ENCODE results near the gene SCN9A.

The SCN9A gene

DNA sequence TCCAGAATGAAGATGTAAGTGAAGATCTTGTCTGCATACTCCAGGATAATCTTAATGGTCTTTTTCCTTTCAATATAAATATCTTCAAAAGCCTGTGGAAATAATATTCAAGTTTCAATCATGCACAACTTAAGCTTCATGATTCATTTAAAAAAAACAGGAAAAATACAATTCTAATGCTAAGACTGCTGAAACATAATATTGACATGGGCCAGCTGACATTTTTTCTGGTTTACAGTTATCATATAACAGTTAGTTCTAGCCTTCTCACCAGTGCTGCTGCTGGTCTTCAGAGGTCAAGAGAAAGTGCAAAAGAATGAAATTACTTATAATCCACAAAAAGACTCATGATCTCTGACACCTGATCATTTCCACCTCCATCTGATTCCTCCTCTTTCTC, 137.6 kb downstream of the SCN9A start:
- no peak overlapping the region for H3K4me3 ChIP-seq (ENCODE audit: low read depth, low read length)
- TF ChIP-seq, protein P1, sequence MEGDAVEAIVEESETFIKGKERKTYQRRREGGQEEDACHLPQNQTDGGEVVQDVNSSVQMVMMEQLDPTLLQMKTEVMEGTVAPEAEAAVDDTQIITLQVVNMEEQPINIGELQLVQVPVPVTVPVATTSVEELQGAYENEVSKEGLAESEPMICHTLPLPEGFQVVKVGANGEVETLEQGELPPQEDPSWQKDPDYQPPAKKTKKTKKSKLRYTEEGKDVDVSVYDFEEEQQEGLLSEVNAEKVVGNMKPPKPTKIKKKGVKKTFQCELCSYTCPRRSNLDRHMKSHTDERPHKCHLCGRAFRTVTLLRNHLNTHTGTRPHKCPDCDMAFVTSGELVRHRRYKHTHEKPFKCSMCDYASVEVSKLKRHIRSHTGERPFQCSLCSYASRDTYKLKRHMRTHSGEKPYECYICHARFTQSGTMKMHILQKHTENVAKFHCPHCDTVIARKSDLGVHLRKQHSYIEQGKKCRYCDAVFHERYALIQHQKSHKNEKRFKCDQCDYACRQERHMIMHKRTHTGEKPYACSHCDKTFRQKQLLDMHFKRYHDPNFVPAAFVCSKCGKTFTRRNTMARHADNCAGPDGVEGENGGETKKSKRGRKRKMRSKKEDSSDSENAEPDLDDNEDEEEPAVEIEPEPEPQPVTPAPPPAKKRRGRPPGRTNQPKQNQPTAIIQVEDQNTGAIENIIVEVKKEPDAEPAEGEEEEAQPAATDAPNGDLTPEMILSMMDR (IDR thresholded peaks at IDR 0.05; ENCODE audit: borderline replicate concordance, insufficient read depth, low read depth, low read length) = no peak

DNA sequence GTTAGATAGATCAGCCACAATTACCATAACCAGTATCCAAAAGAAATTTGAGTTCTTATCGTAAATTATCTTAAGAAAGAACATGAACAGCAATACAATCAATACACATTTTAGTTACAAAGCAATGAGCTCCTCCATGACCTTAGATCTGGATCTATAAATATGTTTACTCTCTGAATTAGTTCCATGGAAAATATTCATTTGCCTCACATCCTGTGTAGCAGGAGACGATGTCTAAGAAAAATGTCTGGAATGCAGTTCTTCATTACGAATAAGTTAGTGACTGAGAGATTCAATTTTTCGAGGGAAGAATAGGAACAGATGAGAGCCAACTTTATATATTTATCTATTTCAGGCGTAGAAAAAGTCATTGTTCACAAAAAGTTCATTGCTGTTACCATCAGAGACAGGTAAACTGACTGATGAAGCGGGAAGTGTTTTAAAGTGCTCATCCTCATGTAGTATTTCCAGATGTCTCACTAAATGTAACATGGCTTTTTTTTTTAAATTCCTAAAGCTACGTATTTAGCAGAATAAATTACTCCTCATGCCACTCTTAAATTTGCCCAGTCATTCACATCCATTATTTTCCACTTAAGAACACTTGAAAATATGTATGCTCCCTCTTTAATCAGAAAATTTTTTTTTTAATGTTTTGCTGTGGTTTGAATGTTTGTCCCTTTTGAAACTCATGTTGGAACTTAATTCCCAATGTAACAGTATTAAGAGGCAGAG, 141.5 kb downstream of the SCN9A start:
- no peak overlapping the region for H3K4me3 ChIP-seq (ENCODE audit: low read depth, low read length)
- TF ChIP-seq, protein P1 (IDR thresholded peaks at IDR 0.05; ENCODE audit: borderline replicate concordance, insufficient read depth, low read depth, low read length) = no peak

DNA sequence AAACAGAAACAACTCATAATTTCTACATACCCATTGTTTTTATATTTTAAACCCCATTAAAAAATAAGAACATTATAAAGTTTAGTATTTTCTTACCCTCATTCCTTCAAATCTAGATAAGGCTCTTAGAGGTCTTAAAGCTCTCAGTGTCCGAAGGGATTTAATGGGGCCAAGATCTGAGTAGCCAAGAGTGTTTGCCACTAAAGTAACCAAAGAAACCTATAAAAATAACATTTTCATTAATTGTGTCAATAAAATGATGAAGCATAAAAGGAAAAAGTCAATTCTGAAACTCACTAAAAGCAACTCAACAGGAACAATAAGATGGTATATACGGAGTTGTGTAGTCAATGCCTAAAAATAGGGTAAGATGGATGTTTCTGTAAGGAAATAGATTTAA, 142.5 kb downstream of the SCN9A start:
- TF ChIP-seq, protein P1 (IDR thresholded peaks at IDR 0.05; ENCODE audit: borderline replicate concordance, insufficient read depth, low read depth, low read length) = no peak
- H3K4me3 ChIP-seq (ENCODE audit: low read depth, low read length) = no peak overlapping the region

DNA sequence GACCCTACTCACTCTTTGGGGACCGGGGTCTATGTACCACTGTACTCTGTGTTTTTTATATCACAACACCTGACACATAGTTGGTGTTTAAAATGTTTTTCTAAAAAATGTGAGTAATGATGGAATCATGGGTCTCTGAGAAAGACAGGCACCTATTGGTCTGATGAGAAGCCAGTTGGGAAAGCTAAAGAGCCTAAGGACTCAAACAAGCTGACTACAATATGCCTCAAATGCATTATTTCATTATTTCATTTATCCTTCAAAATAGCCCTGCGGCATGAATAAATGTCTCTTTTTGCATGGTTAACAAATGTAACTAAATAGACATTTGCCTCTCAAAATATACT, 145.0 kb downstream of the SCN9A start:
- TF ChIP-seq, protein P1 (IDR thresholded peaks at IDR 0.05; ENCODE audit: borderline replicate concordance, insufficient read depth, low read depth, low read length) = no peak
- no peak overlapping the region for H3K4me3 ChIP-seq (ENCODE audit: low read depth, low read length)

DNA sequence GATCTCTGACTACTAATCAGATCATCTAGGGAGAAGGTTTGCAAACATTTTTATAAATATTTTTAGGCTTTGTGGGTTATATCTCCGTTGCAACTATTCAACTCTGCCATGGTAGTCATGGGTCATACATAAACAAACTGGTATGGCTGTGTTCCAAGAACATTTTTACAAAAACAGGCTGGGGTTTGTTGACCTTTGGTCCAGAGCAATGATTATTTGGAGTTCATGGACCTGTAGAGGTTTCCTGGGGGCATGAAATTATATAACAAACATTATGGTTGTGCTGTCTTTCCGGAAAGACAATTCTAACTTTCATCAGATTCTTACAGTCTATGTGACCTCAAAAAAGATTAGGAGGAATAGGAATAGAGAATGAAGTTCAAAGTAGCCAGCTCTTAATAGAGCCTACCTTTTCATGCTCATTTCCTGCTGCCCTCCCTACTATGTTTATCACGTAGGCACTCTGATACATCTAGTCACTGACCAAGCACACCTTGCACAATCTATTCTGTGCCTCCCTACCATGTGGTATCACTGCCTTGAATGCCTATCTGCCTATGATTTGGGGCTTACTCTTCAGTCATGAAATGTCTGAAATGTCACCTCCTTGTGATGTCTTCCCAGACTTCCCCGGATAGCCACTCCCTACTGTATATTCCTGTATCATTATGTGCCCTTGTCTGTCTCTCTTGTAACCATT, 145.6 kb downstream of the SCN9A start:
- H3K4me3 ChIP-seq (ENCODE audit: low read depth, low read length) = no peak overlapping the region
- TF ChIP-seq, protein P1 (IDR thresholded peaks at IDR 0.05; ENCODE audit: borderline replicate concordance, insufficient read depth, low read depth, low read length) = no peak

DNA sequence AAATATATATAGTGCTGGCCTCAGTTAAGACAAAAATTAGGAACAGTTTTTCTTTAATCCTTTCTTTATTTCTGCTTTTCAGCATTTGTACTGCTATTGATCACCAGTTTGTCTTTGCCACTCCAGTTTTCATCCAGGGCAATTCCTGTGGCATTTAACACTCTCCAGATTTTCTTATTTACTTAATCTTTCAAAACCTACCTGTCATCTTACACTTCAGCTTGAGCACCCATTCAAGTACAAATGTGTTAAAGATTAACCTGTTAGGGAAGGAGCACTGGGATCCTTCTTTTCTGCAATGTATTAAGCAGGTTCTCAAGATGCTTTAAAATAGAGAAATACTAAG, 146.1 kb downstream of the SCN9A start:
- TF ChIP-seq, protein P1 (IDR thresholded peaks at IDR 0.05; ENCODE audit: borderline replicate concordance, insufficient read depth, low read depth, low read length) = no peak

DNA sequence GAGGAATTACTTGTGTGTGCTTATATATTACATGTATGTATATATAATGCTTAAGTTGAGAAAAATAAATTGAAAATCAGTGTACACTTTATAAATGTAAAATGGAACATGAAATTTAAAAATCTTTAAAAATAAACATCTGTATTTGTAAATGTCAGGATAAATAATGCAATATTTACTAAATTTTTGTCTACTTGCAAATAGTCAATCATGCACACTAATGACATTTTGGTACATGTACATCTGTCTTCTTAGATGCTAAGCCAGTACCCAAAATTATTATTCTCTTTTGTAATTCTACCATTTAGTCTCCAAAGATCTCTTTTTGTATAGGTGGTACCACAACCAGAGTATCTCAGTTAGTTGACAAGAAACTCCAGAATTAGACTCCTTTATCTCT, 151.5 kb downstream of the SCN9A start:
- TF ChIP-seq, protein P1 (IDR thresholded peaks at IDR 0.05; ENCODE audit: borderline replicate concordance, insufficient read depth, low read depth, low read length) = no peak
- H3K4me3 ChIP-seq (ENCODE audit: low read depth, low read length) = no peak overlapping the region

More for the DNA sequence above, 146.1 kb downstream of the SCN9A start:
- H3K4me3 ChIP-seq (ENCODE audit: low read depth, low read length) = no peak overlapping the region
